HEK293T (cell line): Measurements from ENCODE around the gene TBC1D5.
"Not testable (repeated sequence)": the region's sequence is repeated elsewhere in the genome, so short reads cannot be mapped to it uniquely, and the experiment has no call there.

Experiments
- CTCF ChIA-PET: fragments of 350-600 bp; formaldehyde crosslinking; extraction: SDS; loops from one replicate; lab custom pipeline; 2021; ENCODE audit warnings: antibody characterized with exemption, inconsistent platforms; lab: Yijun Ruan, JAX
- POLR2A ChIA-PET: fragments of 350-600 bp; formaldehyde crosslinking; extraction: SDS; loops from one replicate; lab custom pipeline; 2020; ENCODE audit warnings: antibody characterized with exemption, inconsistent platforms; lab: Yijun Ruan, JAX
- DNase-seq: peaks from one replicate; pipeline ENCODE4 v3.0.0; 2012; ENCODE audit warnings: mixed read lengths; ENCODE audit errors: extremely low spot score
- ARNT ChIP-seq: fragments of 450-650 bp; IDR thresholded peaks from 2 replicates; pipeline ENCODE4 v1.6.1; 2017; ENCODE audit warnings: mild to moderate bottlenecking
- BHLHE40 ChIP-seq: fragments of 450-650 bp; IDR thresholded peaks from 2 replicates; pipeline ENCODE4 v1.6.1; 2016; ENCODE audit warnings: mild to moderate bottlenecking, moderate library complexity, borderline replicate concordance
- CTBP1 ChIP-seq: fragments of 450-650 bp; IDR thresholded peaks from 2 replicates; pipeline ENCODE4 v1.6.1; 2016; ENCODE audit warnings: borderline replicate concordance
- ELF4 ChIP-seq: fragments of 450-650 bp; IDR thresholded peaks from 2 replicates; pipeline ENCODE4 v1.6.1; 2017; ENCODE audit warnings: antibody characterized with exemption
- FOXA1 ChIP-seq: fragments of 450-650 bp; IDR thresholded peaks from 2 replicates; pipeline ENCODE4 v1.6.1; 2016; ENCODE audit warnings: mild to moderate bottlenecking
- FOXK2 ChIP-seq: fragments of 450-650 bp; IDR thresholded peaks from 2 replicates; pipeline ENCODE4 v1.6.1; 2016; ENCODE audit warnings: mild to moderate bottlenecking
- FOXM1 ChIP-seq: fragments of 450-650 bp; IDR thresholded peaks from 2 replicates; pipeline ENCODE4 v1.6.1; 2017; ENCODE audit warnings: mild to moderate bottlenecking, borderline replicate concordance
- HDGF ChIP-seq: fragments of 450-650 bp; IDR thresholded peaks from 2 replicates; pipeline ENCODE4 v1.6.1; 2017; ENCODE audit warnings: antibody characterized with exemption, borderline replicate concordance
- L3MBTL2 ChIP-seq: fragments of 450-650 bp; conservative IDR thresholded peaks from 2 replicates; pipeline ENCODE4 v1.6.1; 2016; ENCODE audit warnings: mild to moderate bottlenecking
- LEF1 ChIP-seq: fragments of 450-650 bp; IDR thresholded peaks from 2 replicates; pipeline ENCODE4 v1.6.1; 2017; ENCODE audit warnings: mild to moderate bottlenecking, borderline replicate concordance
- NFRKB ChIP-seq: fragments of 450-650 bp; IDR thresholded peaks from 2 replicates; pipeline ENCODE4 v1.6.1; 2016; ENCODE audit warnings: mild to moderate bottlenecking, moderate library complexity
- PKNOX1 ChIP-seq: fragments of 450-650 bp; IDR thresholded peaks from 2 replicates; pipeline ENCODE4 v1.6.1; 2016
- SP1 ChIP-seq: fragments of 450-650 bp; IDR thresholded peaks from 2 replicates; pipeline ENCODE4 v1.6.1; 2017
- SUZ12 ChIP-seq: fragments of 450-650 bp; IDR thresholded peaks from 2 replicates; pipeline ENCODE4 v1.6.1; 2016; ENCODE audit warnings: mild to moderate bottlenecking
- TARDBP ChIP-seq: fragments of 450-650 bp; IDR thresholded peaks from 2 replicates; pipeline ENCODE4 v1.6.1; 2016
- ZNF384 ChIP-seq: fragments of 450-650 bp; IDR thresholded peaks from 2 replicates; pipeline ENCODE4 v1.6.1; 2016

TBC1D5 gene

GRCh38 chr3:17741621-17742101 is 770 bp downstream of the TBC1D5 start:
- POLR2A ChIA-PET, result interaction anchor here (0.6 to 2.9 kb wide), 4 partner anchors 11 to 95 kb away, joined by 3 to 16 read pairs (median 6); no protein-coding TSS in a partner anchor
- TF ChIP-seq NFRKB (no peak), SP1 (no peak), ZNF384 (peak; percentile 93), ELF4 (0 out of 2 replicates have a peak, but pooled peaks have one; percentile 32), PKNOX1 (no peak)
- CTCF ChIA-PET, result no interaction called here
- DNase-seq, result no peak

DNA sequence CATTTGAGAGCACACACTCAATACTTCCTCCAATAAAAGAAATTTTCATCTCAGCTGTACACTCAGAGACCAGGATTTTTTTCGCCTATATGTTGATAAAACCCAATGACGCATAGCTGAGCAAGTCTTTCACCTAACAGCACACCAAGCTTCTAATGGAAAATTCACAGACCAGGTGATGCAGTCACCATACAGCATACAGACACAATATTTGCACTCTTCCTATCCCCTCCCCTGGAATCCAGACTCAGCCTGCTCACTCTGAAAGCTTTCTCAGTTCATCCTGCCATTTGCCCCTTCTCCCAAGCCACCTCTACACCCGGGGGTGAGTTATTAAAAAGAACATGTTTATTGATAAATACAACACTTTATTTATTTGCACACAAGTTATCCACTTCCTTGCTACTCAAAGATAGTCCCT is 1.7 kb downstream of the TBC1D5 start:
- CTCF ChIA-PET, result interaction anchor here (0.9 kb wide), 1 partner anchor 10 kb away, joined by 4 read pairs; no protein-coding TSS in a partner anchor
- POLR2A ChIA-PET, result interaction anchor here (1.0 to 2.9 kb wide), 2 partner anchors 8 to 10 kb away, joined by 4 to 16 read pairs; no protein-coding TSS in a partner anchor
- TF ChIP-seq ELF4 (no peak), BHLHE40 (no peak), PKNOX1 (no peak), ARNT (no peak), SUZ12 (no peak), SP1 (no peak), FOXA1 (no peak), LEF1 (no peak), HDGF (no peak), NFRKB (no peak), ZNF384 (no peak), L3MBTL2 (no peak), CTBP1 (no peak), FOXM1 (no peak), FOXK2 (no peak), TARDBP (no peak)
- no peak for DNase-seq

DNA sequence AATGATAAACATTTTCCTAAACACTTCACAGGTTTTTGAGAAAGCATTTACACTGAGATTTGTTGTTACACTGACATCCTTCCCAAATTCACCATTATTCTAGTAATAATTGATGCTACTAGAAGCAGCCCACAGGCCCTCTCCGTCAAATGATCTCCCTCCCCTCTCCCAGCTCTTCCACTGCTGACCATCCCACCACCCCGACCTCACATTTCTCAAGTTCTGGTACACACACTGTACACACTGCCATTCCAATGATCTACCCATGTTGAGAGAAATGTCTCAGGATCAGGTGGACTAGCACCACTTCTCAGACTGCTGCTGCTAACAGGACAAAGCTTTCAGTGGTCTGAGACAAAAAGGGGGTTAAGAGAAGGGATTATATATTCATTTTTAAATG is 3.5 kb downstream of the TBC1D5 start:
- ChIA-PET CTCF (no interaction called here), POLR2A (no interaction called here)
- TF ChIP-seq ELF4, result no peak
- TF ChIP-seq SUZ12, result no peak
- no peak for TF ChIP-seq SP1
- no peak for TF ChIP-seq HDGF
- TF ChIP-seq L3MBTL2, result no peak
- TF ChIP-seq LEF1, result no peak
- TF ChIP-seq BHLHE40, result no peak
- no peak for TF ChIP-seq FOXA1
- no peak for TF ChIP-seq CTBP1
- TF ChIP-seq ZNF384, result no peak
- no peak for TF ChIP-seq TARDBP
- TF ChIP-seq ARNT, result no peak
- TF ChIP-seq FOXM1, result no peak
- TF ChIP-seq PKNOX1, result no peak
- TF ChIP-seq FOXK2, result no peak
- no peak for TF ChIP-seq NFRKB
- DNase-seq, result no peak

DNA sequence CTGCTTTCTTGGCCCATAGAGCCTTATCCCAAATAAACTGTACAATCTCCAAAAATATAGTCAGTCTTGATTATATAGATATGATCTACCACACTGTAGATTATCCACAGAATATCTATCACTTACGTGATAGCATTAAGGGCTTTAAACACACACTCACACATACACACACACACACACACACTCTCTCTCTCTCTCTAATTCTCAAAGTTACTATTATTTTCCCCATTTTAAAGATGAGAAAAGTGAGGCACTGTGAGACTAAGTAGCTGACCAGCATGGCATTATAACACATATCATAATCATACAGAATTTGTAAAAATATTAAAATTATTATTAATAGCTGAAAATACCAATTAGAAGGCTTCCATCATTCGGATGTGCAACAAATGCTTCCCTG is 4.2 kb downstream of the TBC1D5 start:
- ChIA-PET POLR2A (no interaction called here), CTCF (no interaction called here)

GRCh38 chr3:17737591-17737990 is 4.8 kb downstream of the TBC1D5 start:
- POLR2A ChIA-PET, result no interaction called here
- CTCF ChIA-PET, result no interaction called here
- TF ChIP-seq ELF4 (no peak), SP1 (no peak), FOXA1 (no peak), NFRKB (no peak), SUZ12 (no peak), PKNOX1 (no peak), FOXK2 (no peak), ARNT (no peak), BHLHE40 (no peak), HDGF (no peak), FOXM1 (no peak), CTBP1 (no peak), ZNF384 (no peak), L3MBTL2 (no peak), TARDBP (no peak), LEF1 (no peak)
- DNase-seq, result no peak

More for the DNA sequence above, 4.2 kb downstream of the TBC1D5 start:
- DNase-seq, result no peak
- no peak for TF ChIP-seq SP1
- TF ChIP-seq CTBP1, result no peak
- no peak for TF ChIP-seq ARNT
- no peak for TF ChIP-seq PKNOX1
- TF ChIP-seq SUZ12, result no peak
- no peak for TF ChIP-seq TARDBP
- no peak for TF ChIP-seq LEF1
- TF ChIP-seq ELF4, result no peak
- no peak for TF ChIP-seq FOXM1

DNA sequence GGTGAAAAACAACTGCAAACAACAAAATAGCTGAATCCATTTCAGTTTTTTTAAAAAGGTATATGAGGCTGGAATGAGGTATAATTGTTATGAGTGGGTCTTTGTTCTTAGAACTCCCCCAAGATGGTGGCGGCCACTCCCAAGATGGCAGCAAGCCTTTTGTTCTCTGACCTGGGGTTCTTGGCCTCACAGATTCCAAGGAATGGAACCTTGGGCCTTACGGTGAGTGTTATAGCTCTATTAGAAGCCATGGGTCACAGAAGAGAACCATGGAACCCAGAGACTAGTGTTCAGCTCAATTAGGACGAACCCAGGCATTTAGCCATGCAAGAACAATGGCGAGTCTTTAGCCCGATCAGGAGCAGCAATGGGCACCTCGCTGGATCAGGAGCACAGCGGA is 7.1 kb downstream of the TBC1D5 start:
- DNase-seq, CTCF ChIA-PET: not testable (repeated sequence)
- POLR2A ChIA-PET, result interaction anchor here (0.7 kb wide), 1 partner anchor 46 kb away, joined by 3 read pairs; no protein-coding TSS in a partner anchor
